A549 (cell line): ENCODE results near the gene GNAS.

Source experiments
- CTCF ChIP-seq: fragments of >200 bp; sonication (Bioruptor Twin); formaldehyde crosslinking; IDR thresholded peaks from 3 replicates; pipeline ENCODE4 v1.5.1; 2016
- EP300 ChIP-seq, 2 experiments: fragments of >200 bp; sonication (Bioruptor Twin); formaldehyde crosslinking; IDR thresholded peaks; 2 replicates in 1 of 2; 3 replicates in 1 of 2; pipeline ENCODE4 v1.6.1; 2016 to 2017
- MAFK ChIP-seq: fragments of 450-650 bp; IDR thresholded peaks from 2 replicates; pipeline ENCODE4 v1.6.1; 2014; ENCODE audit not compliant: partially characterized antibody
- MYC ChIP-seq: IDR thresholded peaks from 2 replicates; pipeline ENCODE4 v1.6.1; 2012; ENCODE audit warnings: mild to moderate bottlenecking, inconsistent platforms, low read length, improper control_type of control experiment, borderline replicate concordance

DNA sequence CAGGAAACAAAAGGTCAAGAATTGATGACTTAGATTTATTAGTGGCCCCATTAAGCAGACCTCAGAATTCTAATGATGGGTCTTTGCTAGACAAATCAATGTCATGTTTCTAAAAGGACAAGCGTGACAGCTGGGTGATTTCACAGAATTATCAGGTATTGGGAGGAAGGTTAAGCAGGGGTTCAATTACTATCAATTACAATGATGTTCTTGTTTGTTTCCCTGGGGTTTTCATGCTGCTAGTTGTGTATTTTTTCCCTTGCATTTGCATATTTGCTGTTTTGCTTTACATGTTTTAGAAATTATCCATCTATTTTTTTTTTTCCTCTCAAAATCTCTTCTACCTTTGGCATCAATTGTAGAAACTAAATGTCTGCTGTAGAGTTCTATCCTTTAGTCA lies 27.9 kb downstream of the GNAS start:
- TF ChIP-seq MAFK (no peak), MYC (no peak), EP300 (IDR thresholded peaks at IDR 0.05) (no peak), CTCF (no peak)
